Myocyte (in vitro differentiated cells): ENCODE results near the gene UEVLD. TPM values are rescaled to one million over a fixed set of nuclear protein-coding genes. Genes with fewer than 3 reads are reported as not detected.
A peak's percentile ranks its signal among the peaks of the same experiment; 100 is the strongest.

Experiments used
- DNase-seq: peaks from one replicate; pipeline ENCODE4 v3.0.0-alpha.2; 2012; ENCODE audit warnings: low read depth
- total RNA-seq: library from RNA; depleted of rRNA; stranded (reverse); fragments of >200 nt; gene quantifications from 2 replicates; pipeline ENCODE4 v1.2.3, GENCODE V29; 2014

Gene UEVLD
- total RNA-seq, 1 donor from 2014 or later, result 27.1 TPM

GRCh38 chr11:18502352-18502751, 86.2 kb downstream of the UEVLD start:
- no peak for DNase-seq

GRCh38 chr11:18501629-18502028, 86.9 kb downstream of the UEVLD start:
- no peak for DNase-seq

GRCh38 chr11:18498039-18498438, 90.5 kb downstream of the UEVLD start:
- DNase-seq, result no peak

- DNase-seq, result no peak
Measured at GRCh38 chr11:18495703-18496102, 92.8 kb downstream of the UEVLD start.

GRCh38 chr11:18495271-18495670, 93.3 kb downstream of the UEVLD start:
- no peak for DNase-seq

- DNase-seq, result no peak
Measured at GRCh38 chr11:18493310-18493709, 95.2 kb downstream of the UEVLD start.

GRCh38 chr11:18492888-18493287, 95.6 kb downstream of the UEVLD start:
- DNase-seq, result peak; percentile 21

- peak; percentile 10 for DNase-seq
Measured at GRCh38 chr11:18491924-18492323, 96.6 kb downstream of the UEVLD start.

GRCh38 chr11:18490736-18491485, 97.6 kb downstream of the UEVLD start:
- no peak for DNase-seq

- peak; percentile 17 for DNase-seq
Measured at GRCh38 chr11:18490319-18490718, 98.2 kb downstream of the UEVLD start.

- no peak for DNase-seq
Measured at GRCh38 chr11:18485913-18486528, 102.5 kb downstream of the UEVLD start.

Other genes starting within 250 kb of the UEVLD start
- 316 and 487 TPM in 2 replicates for gene LDHA, start 194.2 kb downstream of the UEVLD start, total RNA-seq
- not detected in 2 replicates for gene LDHC, start 176.4 kb downstream of the UEVLD start, total RNA-seq
- not detected in 2 replicates for gene LDHAL6A, start 132.9 kb downstream of the UEVLD start, total RNA-seq
- gene TSG101, start 61.8 kb downstream of the UEVLD start, total RNA-seq, result 169 and 185 TPM in 2 replicates
- gene MISFA, start 11.1 kb upstream of the UEVLD start, total RNA-seq, result 1.0 and 4.8 TPM in 2 replicates
- 21.7 and 22.0 TPM in 2 replicates for gene SPTY2D1, start 45.6 kb upstream of the UEVLD start, total RNA-seq
- gene TMEM86A, start 110.0 kb upstream of the UEVLD start, total RNA-seq, result 11.6 and 12.9 TPM in 2 replicates
- gene IGSF22, start 137.5 kb upstream of the UEVLD start, total RNA-seq, result 23.5 and 34.5 TPM in 2 replicates
- not detected in 2 replicates for gene PTPN5, start 203.1 kb upstream of the UEVLD start, total RNA-seq